Stimulated activated CD4-positive, alpha-beta T cell treated with anti-CD3 and anti-CD28 coated beads, Interleukin-4, amount 100 ng/mL, for 4 hours (primary cell): Measurements from ENCODE around the gene SLX9.
"Not testable (repeated sequence)": the region's sequence is repeated elsewhere in the genome, so short reads cannot be mapped to it uniquely, and the experiment has no call there.

Experiments used
- DNase-seq, 2 experiments: peaks; one replicate each; pipeline ENCODE4 v3.0.0-alpha.2; 2020

Gene SLX9

DNA sequence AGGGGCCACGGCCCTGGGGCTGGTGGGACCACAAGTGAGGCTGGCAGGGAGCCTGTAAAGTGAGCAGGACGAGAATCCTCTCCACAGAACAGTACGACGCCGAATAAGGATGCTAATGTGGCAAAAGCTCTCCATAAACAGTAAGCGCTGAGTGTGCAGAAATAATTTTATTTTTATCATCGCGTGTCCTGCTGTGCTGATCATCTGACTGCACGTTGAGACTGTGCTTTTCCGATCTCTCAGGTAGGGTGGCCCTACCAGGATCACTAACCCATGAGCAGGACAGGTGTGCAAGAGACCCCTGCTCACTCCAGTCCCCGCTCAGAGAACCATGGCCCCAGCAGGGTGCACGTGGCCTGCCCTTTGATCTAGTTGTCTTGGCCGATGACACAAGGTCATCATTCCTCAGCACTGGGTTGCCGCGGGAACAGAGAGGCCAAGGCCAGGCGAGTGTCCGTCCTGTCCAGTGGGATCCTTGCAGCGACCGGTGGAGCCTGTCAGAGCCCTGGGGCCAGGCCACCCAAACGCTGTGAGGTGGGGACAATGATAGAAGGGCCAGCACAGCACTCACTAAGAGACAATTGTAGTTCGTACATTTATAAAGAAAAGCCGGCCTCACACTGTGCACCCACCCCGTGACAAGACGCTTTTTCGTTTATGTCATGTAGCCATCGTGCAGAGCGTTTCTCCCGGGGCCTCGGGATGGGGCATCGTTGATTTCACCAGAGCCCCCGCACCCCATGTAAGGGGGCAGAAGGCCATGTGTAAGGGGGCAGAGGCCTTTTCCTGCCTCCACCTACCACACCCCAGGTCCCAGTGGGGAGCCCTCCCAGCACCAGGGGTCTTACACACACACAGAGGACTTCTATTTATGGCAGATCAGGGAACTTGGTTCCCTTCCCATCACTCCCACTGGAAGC is 81.9 kb downstream of the SLX9 start:
- DNase-seq, result no peak

DNA sequence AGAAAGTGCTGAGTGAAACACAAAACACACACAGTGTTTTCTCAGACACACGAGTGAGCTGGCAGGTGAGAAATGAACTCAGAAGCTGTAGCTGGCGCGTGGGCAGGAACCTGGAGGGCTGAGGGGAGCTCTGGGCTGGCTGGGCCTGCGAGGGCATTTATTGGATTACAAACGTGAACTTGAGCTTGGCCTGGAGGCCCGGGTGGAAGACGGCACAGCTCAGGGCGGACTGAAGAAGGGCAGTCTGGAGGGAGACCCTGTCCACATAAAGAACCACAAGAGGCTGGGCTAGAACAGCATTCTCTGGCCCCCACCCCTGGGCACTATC is 82.5 kb downstream of the SLX9 start:
- DNase-seq, result no peak

DNA sequence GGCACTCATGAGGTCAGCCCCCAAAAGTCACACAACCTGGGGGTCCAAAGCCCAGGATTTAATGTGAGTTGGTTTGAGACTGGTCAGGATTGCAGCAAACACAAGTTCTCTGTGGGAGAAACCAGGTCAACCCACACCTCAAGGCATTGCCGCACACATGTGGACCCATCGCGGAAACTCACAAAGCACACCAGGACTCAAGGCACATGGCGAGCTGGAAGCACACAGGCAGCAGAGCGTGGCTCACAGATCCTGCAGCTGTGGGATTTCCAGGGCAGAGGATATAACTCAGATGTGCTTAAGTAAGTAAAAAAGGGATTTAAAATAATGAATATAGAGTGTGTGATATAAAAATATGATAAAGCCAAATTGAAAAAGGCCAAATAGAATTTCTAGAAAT is 82.9 kb downstream of the SLX9 start:
- no peak for DNase-seq

DNA sequence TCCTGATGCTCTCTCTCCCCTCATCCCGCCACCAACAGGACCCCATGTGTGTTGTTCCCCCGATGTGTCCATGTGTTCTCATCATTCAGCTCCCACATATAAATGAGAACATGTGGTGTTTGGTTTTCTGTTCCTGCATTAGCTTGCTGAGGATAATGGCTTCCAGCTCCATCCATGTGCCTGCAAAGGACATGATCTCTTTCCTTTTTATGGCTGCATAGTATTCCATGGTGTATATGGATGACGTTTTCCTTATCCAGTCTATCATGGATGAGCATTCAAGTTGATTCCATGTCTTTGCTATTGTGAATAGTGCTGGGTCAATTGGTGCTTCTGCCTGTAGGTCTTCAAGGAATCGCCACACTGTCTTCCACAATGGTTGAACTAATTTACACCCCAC is 84.7 kb downstream of the SLX9 start:
- DNase-seq, result not testable (repeated sequence)

DNA sequence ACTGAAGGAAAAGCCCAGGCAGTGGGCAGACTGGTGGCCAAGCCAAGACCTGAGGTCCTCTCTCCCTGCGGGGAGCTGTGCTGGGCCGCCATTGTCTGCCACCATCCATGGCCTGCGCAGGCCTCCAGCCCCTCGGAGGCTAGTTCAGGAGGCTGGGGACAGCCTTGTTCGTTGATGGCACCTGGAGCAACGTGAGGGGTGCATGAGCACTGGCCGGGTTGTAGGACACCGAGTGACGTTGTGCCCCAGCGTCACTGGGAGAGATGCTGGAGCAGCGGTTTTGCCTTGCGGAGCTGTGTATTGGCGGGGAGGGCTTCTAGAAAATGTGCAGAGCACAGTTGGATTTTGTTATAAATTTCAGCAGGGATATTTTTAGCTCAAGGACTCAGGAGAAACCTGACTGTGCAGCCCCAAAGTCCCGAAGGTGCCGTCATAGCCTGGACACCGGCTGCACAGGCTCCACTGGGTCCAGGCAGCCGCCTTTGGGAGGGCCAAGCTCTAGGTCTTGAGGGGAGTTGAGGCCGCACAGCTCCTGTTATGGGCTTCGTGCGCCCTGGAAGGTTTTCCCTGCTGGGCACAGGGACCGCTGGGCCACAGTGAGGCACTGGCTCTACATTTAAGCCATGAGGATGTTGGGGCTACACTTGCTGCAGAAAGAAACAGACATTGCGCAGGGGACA is 86.4 kb downstream of the SLX9 start:
- no peak for DNase-seq
